Activated T-cell treated with anti-CD3 and anti-CD28 coated beads, Interleukin-2, amount 50 U/mL, for 1 hour (primary cell): Measurements from ENCODE around the gene ADARB1.

Source experiments
- DNase-seq: peaks from one replicate; pipeline ENCODE4 v3.0.0-alpha.2; 2020

The ADARB1 gene

DNA sequence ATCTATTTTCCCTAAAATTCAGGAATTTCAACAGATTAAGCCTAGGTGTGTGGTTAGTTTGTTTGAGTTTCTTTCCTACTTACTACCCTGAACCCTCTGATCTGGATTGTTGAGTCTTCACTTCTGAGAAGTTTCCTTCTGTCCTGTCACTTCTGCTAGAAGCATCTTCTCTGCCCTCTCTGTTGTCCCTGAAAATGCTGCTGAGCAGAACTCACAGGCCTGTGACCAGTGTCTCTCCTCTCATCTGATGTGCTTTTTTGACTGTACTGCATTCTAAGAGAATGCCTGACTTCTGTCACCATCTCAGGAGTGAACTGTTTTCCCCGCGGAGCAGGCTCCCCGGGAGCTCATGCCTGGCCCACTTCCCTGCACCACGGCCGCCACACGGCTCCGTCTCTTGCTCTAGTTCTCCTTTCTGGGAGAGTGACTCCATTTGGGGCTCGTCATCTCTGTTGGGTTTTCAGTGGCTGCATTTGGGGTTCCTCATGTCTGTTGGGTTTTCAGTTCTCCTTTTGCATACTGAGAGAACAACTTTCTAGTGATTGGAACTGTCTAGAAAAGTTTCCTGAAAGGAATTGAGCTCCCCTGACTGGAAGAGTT lies 135.4 kb downstream of the ADARB1 start:
- DNase-seq: no peak

DNA sequence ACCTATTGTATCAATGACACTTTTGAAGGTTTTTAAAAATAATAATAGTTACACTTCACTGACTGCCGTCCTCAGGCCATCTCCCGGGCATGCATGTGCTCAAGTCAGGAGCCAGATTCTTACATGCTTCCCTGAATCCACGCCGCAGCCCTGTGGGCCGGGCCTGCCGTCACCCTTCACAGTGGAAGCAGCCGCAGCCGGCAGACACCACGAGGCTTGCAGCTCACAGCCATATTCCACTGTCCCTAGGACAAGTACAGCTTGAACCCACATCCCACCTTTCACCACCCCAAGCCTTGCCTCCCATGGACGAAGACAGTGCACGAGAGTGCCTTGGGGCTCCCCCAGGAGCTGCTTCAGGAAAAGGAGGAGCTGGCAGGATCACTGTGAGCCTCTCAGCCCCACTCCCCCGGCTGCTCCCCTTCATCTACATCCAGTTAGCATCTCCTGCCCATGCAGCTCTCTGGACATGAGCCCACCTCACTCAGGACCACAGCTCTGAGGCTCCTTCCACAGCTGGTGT lies 136.1 kb downstream of the ADARB1 start:
- no peak for DNase-seq

DNA sequence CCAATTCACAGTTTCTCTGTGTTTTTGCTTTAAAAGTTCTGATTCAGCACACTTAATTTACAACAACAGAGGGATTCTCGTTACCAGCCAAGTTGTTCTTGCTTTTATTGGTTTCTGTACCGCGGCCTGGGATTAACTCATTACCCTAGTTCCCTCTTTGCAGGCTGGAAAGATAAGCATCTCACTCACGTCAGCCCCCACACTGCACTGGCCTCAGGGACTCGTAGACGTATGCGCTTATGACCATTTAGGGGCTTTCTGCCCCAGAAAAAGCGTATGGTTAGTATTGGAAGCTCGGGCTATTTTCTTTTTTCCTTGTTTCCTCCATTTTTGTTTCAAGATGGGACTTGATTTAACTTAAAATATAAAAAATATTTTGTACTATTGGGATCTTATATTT lies 137.3 kb downstream of the ADARB1 start:
- no peak for DNase-seq

DNA sequence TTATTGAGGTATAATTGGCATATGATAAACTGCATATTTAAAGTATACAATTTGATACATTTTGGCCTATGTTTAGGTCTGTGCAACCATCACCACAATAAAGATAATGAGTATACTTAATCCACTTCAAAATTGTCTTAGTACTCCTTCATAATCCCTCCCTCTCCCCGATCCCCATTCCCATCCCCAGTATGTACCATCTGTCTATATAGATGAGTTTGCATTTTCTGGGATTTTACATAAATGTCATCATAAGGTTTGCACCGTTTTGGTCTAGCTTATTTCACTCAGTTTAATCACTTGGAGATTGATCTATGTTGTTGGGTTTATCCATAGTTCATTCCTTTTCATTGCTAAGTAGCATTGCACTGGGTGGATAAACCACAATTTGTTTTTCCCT lies 139.0 kb downstream of the ADARB1 start:
- no peak for DNase-seq

DNA sequence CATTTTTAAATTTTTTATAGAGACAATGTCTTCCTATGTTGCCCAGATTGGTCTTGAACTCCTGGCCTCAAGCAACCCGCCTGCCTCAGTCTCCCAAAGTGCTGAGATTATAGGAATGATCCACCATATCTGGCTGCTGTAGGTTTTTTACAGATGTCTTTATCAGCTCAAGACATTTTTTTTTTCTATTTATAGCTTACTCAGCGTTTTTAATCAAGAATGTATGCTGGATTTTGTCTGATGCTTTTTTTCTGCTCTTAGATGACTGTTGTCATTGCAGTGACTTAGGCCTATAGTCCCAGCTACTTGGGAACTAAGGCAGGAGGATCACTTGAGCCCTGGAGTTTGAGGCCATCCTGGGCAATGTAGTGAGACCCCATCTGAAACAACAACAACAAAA lies 140.8 kb downstream of the ADARB1 start:
- DNase-seq: no peak

DNA sequence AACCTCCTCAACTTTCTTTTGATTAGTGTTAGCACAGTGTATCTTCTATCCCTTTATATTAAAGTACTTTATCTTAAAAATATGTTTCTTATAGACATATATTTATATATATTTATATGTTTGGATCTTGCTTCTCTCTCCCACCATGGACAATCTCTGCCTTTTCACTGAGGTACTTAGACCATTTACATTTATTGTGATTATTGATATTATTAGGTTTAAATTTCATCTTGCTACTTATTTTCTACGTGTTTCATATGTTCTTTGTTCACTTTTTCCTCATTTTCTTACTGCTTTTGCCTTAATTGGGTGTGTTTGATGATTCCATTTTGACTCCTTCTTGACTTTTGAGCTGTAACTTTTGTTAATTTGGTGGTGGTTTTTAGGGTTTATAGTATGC lies 142.6 kb downstream of the ADARB1 start:
- no peak for DNase-seq

DNA sequence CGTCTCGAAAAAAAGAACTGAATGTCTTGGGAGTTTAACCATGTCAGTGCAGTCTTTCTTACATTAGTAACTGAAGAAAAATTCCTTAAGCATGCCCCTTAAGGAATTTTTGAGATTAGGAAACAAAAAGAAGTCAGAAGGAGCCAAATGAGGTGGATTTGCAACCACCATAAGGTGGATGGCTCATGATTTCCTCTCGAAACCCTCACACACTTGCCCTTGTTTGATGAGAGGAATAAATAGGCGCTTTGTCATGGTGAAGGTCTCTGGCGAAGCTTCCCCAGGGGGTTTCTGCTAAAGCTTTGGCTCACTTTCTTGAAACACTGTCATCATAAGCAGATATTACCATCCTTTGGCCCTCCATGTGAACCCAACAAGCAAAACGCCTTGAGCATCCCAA lies 145.1 kb downstream of the ADARB1 start:
- no peak for DNase-seq

DNA sequence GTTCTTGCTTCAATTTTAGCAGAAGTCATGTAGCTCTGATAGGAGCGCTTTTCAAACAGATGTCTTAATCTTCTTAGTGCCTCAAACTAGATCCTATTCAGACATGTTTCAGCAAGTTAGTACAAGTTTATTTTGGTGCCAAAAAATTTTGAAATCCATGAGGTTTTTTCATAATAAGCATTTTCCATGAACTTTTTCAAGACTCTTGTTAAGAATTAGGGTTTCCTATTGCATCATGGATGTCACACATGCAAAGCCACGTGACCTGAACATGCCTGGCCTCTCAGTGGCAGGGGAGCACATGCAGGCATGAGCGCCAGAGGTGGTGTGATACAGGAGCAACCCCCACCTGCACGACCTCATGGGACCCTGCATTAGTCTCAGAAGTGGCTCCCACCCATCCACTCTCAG lies 145.7 kb downstream of the ADARB1 start:
- DNase-seq: no peak

DNA sequence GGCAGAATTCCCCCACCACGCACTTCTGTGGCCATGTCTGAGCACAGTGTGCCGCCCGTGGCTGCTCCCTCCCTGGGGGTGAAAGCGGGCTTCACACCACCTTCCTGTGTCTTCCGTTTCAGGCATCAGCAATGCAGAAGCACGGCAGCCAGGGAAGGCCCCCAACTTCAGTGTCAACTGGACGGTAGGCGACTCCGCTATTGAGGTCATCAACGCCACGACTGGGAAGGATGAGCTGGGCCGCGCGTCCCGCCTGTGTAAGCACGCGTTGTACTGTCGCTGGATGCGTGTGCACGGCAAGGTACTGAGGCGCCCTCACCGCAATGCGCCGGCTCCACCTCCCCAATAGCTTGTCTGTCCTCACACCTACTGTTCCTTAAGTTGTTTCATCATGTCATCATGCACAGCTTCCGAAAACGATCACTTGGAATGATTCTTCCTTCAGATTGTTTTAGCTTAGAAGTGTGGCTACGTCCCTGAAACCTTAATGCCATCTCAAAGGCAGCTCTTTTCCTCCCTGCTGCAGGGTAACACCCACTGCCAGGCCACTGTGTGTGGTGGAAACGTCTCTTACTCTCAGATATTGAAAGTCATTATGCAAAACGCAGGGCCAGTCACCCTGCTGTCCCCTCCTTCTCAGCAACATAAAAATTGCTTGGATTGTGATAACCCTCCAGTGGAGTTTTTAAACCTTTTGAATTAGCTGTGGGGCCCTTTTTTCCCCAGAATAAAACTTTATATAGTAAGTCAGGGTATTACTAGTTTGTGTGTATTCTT lies 146.5 kb downstream of the ADARB1 start:
- DNase-seq: no peak

DNA sequence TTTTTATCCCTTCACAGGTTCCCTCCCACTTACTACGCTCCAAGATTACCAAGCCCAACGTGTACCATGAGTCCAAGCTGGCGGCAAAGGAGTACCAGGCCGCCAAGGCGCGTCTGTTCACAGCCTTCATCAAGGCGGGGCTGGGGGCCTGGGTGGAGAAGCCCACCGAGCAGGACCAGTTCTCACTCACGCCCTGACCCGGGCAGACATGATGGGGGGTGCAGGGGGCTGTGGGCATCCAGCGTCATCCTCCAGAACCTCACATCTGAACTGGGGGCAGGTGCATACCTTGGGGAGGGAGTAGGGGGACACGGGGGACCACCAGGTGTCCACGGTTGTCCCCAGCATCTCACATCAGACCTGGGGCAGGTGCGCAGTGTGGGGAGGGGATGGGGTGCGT lies 147.6 kb downstream of the ADARB1 start:
- no peak for DNase-seq

DNA sequence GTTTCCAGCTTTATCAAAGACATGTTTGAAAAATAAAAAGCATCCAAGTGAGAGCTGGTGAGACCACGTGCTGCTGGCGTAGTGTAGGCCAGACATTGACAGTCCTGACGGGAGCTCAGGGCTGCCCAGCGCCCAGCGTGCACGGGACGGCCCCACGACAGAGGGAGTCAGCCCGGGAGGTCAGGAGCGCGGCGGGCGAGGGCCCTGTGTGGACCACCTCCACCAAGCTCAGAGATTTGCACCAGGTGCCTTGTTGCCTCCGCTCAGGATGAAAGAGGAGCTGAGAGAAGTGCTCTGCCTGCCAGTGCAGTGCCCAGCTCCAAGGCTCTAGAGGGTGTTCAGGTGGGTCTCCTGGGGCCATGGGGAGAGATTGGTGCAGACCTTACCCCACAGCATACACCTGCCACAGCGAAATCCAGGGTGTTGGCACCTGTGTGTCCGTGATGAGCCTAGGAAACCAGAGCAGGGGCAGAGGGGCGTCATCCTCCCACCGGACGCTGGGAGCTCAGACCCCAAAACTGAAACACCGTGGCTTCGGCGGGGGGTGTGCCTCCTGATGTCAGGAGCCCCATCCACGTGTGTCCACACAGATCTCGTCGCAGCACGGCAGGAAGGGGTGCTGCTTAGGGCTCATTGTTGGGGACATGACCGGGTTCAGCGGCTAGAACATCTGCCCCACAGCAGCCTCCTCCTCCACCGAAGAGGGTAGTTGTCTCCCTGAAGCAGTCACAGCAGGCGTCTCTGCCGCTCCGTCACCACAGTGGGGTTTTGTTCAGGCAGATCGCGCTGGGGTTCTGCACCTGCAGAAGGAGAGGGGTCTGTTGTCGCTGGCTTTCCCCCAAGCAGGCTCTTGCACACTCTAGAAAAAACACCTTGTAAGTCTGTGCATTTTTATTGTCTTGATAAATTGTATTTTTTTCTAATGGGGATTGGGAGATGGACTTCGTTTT lies 149.1 kb downstream of the ADARB1 start:
- DNase-seq: no peak

DNA sequence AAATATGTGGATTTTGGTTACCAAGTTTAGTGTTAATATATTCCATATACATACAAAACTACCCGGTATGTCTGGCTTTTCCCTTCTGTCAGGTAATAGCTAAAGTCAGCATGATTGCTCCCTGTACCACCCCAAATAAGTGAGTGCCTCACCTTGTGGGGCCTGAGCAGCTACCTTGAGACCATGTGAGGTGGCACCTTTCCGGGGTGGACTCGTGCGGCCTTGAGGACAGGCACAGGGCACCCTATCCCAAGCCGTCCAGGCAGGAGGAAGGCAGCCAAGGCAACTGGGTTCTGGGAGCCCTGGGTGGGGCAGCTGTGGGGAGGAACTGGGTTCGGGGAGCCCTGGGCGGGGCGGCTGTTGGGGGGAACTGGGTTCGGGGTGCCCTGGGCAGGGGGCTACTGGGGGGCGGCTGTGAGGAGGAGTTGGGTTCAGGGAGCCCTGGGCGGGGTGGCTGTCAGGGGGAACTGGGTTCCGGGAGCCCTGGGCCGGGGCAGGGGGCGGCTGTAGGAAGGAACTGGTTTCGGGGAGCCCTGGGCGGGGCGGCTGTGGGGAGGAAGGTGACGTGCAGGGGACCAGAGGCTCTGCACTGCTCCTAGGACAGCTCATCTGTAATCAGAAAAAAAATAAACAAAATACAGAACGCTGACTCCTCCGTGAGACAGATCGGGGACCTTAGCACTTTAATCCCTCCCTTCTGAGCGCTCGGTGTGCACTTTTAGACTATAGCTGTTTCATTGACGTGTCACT lies 150.0 kb downstream of the ADARB1 start:
- peak; percentile 52 for DNase-seq

DNA sequence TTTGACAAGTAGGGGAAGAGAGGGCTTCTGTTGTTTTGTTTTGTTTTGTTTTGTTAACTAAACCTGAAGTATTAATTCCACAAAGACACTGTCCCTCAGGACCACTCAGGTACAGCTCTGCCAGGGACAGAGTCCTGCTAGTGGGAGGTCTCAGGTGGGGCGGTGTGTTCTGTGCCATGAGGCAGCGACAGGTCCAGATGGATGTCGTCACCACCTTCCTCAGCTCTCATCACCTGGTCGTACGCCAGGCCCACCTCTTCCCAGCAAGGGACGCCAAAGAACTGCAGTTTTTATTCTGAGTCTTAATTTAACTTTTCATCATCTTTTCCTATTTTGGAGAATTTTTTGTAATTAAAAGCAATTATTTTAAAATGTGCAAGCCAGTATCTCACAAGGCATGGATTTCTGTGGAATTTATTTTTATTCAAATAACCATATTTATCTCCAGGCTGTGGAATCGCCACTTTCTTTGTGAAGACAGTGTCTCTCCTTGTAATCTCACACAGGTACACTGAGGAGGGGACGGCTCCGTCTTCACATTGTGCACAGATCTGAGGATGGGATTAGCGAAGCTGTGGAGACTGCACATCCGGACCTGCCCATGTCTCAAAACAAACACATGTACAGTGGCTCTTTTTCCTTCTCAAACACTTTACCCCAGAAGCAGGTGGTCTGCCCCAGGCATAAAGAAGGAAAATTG lies 150.8 kb downstream of the ADARB1 start:
- DNase-seq: no peak

DNA sequence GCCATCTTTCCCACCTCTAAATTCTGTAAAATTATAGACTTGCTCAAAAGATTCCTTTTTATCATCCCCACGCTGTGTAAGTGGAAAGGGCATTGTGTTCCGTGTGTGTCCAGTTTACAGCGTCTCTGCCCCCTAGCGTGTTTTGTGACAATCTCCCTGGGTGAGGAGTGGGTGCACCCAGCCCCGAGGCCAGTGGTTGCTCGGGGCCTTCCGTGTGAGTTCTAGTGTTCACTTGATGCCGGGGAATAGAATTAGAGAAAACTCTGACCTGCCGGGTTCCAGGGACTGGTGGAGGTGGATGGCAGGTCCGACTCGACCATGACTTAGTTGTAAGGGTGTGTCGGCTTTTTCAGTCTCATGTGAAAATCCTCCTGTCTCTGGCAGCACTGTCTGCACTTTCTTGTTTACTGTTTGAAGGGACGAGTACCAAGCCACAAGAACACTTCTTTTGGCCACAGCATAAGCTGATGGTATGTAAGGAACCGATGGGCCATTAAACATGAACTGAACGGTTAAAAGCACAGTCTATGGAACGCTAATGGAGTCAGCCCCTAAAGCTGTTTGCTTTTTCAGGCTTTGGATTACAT lies 151.5 kb downstream of the ADARB1 start:
- DNase-seq: no peak

DNA sequence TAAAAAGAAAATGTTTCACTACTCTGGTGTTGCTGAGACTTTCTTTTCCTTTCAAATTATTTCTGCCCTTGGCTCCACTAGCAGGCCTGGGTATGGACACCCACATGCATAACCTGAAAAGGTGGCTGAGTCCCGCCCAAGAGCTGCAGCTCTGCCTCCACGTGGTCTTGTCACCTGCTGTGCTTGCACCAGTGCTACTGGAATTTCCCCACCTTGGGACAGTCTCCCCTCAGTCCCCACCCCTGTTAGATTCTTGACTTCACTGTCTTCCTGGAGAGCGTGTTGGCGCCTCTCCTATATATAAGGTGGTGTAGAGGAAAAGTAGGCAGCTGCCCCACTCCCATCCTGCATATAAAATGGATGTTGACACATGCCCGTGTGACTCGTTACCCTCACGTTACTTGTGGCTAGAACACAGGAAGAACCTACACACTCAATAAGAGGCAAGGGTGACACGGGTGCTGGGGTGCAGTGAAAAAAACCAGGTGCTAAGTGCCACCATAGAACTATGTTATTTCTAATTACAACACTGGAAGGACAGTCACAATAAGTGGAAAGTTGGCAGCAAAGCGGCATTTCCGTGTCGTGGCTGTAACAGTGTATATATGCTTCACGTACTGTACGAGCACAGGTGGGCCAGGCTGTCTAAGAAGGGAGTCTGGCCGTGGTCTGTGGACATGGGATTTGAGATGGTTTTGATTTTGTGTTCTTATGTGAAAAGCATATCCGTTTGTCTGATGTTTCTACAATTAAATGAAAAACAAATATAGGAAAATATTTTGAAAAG lies 152.4 kb downstream of the ADARB1 start:
- no peak for DNase-seq

DNA sequence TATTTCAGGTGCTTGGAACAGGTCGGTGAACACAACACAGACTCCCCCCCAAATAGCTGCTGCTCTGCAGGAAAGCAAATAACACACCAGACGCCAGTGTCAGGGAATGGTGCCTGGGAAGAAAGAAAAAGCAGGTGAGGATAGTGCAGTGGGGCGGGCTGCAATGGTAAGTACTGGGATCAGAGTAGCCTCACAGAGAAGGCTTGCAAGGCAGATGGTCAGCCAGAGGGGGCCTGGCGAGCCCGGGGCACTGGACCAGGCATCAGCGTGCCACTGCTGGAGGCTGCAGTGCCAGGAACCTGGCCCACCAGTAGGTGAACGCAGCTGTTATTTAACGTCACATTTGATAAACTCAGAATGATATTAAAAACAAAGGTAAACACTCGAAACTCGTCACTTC lies 153.4 kb downstream of the ADARB1 start:
- DNase-seq: no peak

DNA sequence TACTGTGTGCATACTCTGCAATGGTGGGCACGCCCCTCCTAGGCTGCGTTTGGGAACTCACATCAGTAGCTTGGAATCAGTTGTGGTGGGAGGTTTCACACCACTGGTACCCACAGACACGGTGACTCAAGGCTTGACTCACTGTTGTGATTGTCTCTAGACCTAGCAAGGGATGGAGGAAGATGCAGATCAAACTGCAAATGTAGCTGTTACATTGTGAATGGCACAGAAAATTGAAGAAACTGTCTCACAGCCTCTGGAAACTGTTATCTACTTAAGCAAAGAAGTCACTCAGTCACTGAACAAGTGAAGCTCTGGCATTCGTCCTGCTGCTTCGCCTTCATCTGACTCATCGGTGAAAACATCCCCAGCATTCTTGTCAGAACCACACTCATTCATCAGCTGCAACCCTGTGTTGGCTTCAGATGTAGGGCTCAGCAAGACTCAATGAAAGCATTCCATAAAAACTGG lies 153.8 kb downstream of the ADARB1 start:
- DNase-seq: peak; percentile 51

DNA sequence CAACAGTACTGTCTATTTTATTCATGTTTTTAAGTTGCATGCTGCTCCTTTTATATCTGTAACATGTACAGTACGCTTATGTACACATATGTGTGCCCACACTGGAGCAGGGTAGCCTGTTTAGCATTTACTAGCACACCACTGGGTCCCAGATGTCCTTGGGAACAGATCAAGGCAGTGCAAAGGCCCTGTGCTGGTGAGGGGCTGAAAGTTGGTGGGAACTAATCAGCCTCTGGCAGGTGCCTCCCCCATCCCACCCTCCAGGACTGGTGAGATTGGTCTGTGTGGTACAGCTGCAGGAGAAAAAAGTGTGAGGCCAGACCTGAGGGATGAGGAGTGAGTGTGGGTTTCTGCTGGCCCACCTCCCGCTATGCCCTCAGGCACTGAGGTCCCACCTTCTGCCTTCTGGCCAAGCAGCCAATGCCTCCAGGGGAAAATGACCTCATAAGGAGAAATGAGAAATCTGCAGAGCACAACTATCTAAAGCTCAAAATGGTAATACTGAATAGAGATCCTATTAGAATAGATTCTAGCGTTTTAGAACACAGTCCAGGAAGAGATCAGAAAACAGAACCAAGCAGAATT lies 154.4 kb downstream of the ADARB1 start:
- DNase-seq: no peak

DNA sequence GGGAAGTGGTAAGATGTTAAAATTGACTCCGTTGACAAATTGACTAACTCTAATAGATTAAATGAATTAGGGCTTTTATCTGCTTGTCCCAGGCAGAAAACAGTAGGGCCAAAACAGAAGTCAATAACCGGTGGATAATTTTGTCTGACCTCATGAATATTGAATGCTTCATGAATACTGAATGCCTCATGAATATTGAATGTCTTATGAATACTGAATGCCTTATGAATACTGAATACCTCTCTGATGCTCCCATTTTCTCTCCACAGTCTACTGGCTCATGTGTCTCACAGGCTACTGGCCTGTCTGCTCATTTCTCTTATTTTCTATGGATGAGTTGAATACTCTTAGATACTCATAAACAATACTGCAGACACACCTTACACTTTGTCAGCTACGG lies 157.3 kb downstream of the ADARB1 start:
- DNase-seq: no peak

DNA sequence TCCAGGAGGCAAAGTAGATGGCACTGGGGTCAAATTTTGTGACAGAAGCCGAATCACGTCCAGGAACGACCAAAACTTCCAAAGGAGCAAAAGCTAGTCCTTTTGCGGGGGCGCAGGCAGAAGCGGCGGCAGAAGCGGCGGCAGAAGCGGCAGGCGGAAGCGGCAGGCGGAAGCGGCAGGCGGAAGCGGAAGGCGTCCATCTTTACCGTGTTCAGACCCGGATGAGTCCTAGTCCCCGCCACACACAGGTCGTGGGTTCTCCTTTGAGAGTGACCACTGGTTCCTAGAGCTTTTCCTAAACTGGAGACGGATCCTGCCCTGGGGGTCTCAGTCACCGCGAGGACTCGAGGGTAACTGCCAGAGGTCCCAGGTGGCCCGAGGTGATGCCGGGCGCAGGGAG lies 159.7 kb downstream of the ADARB1 start:
- DNase-seq: no peak
